NT2/D1 (cell line): Measurements from ENCODE around the gene RHEBL1.

Source experiments
- SUZ12 ChIP-seq: IDR thresholded peaks from 2 replicates; pipeline ENCODE4 v1.6.1; 2011; ENCODE audit not compliant: insufficient read length, insufficient read depth; ENCODE audit errors: extremely low read depth
- YY1 ChIP-seq: IDR thresholded peaks from 2 replicates; pipeline ENCODE4 v1.6.1; 2011; ENCODE audit not compliant: insufficient read length, insufficient read depth

DNA sequence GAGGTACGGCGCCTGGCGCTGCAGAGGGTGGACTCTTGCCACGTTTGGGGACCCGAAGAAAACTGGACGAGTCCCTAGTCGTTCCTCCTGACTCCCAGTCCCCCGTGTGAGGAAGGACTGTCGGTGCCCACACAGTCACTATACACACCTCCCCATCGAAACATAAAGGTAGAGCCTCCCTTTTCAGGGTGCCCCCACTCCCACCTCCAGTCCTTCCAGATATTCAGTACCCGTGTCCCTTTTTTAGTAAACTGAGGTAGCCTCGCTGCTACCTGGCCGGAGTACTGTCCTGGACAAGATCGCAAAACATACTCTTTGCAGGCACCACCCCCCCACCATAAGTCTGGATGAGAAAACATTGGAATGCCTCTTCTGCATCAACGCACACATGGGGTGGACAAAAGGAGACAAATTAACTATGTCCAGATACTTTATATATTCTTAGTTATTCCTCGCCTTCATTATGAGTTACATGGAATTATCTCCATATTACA, 8.6 kb downstream of the RHEBL1 start:
- TF ChIP-seq YY1 (no peak), SUZ12 (no peak)
